HepG2 (cell line): ENCODE data around the gene RABEP2. TPM values are rescaled to one million over a fixed set of nuclear protein-coding genes. Genes with fewer than 3 reads are reported as not detected.
A peak's percentile ranks its signal among the peaks of the same experiment; 100 is the strongest.

ENCODE experiments used
- CAMTA2 ChIP-seq: sonication (generic); formaldehyde crosslinking; IDR thresholded peaks from 2 replicates; pipeline ENCODE4 v1.4.0; 2020; ENCODE audit warnings: mild to moderate bottlenecking, missing genetic modification reagents, borderline replicate concordance
- FOXC1 ChIP-seq: sonication (generic); formaldehyde crosslinking; IDR thresholded peaks from 2 replicates; pipeline ENCODE4 v1.8.0; 2022; ENCODE audit warnings: mild to moderate bottlenecking, missing genetic modification reagents, borderline replicate concordance
- GATAD1 ChIP-seq: IDR thresholded peaks from 2 replicates; pipeline ENCODE4 v1.6.1; 2016; ENCODE audit warnings: missing genetic modification reagents, missing compliant biosample characterization
- MED8 ChIP-seq: sonication (generic); formaldehyde crosslinking; IDR thresholded peaks from 2 replicates; pipeline ENCODE4 v1.8.1; 2023; ENCODE audit warnings: mild to moderate bottlenecking, missing genetic modification reagents; ENCODE audit not compliant: insufficient replicate concordance
- RAD21 ChIP-seq: fragments of 450-650 bp; formaldehyde crosslinking; IDR thresholded peaks from 2 replicates; pipeline ENCODE4 v1.5.0; 2020; ENCODE audit warnings: mild to moderate bottlenecking
- RFXAP ChIP-seq: sonication (generic); formaldehyde crosslinking; IDR thresholded peaks from 2 replicates; pipeline ENCODE4 v1.4.0; 2020; ENCODE audit warnings: missing genetic modification reagents, borderline replicate concordance
- polyA plus RNA-seq, 8 experiments: library from polyadenylated mRNA; depleted of rRNA in 3 of 8; stranded (reverse) in 7 of 8; unstranded in 1 of 8; fragments of >200 nt; fragmentation: Illumina TruSeq in 4 of 8; extraction: Trizol in 4 of 8; gene quantifications; 2 replicates each; pipeline versions ENCODE4 v1.2.1 to v1.2.3, GENCODE V29; 2011 to 2016; ENCODE audit warnings: low read depth in 4 of 8, missing spikeins in 1 of 8, mixed read lengths in 1 of 8; ENCODE audit not compliant: insufficient read depth in 1 of 8
- total RNA-seq, 5 experiments: library from RNA; depleted of rRNA; stranded (reverse); fragments of >200 nt; fragmentation: Illumina TruSeq; extraction: Trizol; gene quantifications; 2 replicates each; pipeline ENCODE4 v1.2.3, GENCODE V29; 2016; ENCODE audit warnings: low read depth in 1 of 5
- TF ChIP-seq, protein P1 (sequence below): sonication (generic); formaldehyde crosslinking; IDR thresholded peaks from 2 replicates; pipeline ENCODE4 v1.4.0; 2020; ENCODE audit warnings: low read depth, missing genetic modification reagents
- TF ChIP-seq, protein P2 (sequence below): sonication (generic); formaldehyde crosslinking; IDR thresholded peaks from 2 replicates; pipeline ENCODE4 v1.4.0; 2020; ENCODE audit warnings: missing genetic modification reagents, borderline replicate concordance
- TF ChIP-seq, protein P3 (sequence below): sonication (generic); formaldehyde crosslinking; IDR thresholded peaks from 2 replicates; pipeline ENCODE4 v1.5.1; 2020; ENCODE audit warnings: missing genetic modification reagents, mild to moderate bottlenecking, borderline replicate concordance
- TF ChIP-seq, protein P4 (sequence below): sonication (generic); formaldehyde crosslinking; conservative IDR thresholded peaks from 2 replicates; pipeline ENCODE4 v1.4.0; 2020; ENCODE audit warnings: mild to moderate bottlenecking, missing genetic modification reagents, moderate library complexity
- TF ChIP-seq, protein P5 (sequence below): sonication (generic); formaldehyde crosslinking; IDR thresholded peaks from 2 replicates; pipeline ENCODE4 v1.4.0; 2020; ENCODE audit warnings: mild to moderate bottlenecking, missing genetic modification reagents, borderline replicate concordance

Gene RABEP2
- total and polyA plus RNA-seq, 2 of the 13 experiments (the other 11 are each of a cell fraction or from before 2014, with no cell fraction given): 10.8 to 18.4 TPM

DNA sequence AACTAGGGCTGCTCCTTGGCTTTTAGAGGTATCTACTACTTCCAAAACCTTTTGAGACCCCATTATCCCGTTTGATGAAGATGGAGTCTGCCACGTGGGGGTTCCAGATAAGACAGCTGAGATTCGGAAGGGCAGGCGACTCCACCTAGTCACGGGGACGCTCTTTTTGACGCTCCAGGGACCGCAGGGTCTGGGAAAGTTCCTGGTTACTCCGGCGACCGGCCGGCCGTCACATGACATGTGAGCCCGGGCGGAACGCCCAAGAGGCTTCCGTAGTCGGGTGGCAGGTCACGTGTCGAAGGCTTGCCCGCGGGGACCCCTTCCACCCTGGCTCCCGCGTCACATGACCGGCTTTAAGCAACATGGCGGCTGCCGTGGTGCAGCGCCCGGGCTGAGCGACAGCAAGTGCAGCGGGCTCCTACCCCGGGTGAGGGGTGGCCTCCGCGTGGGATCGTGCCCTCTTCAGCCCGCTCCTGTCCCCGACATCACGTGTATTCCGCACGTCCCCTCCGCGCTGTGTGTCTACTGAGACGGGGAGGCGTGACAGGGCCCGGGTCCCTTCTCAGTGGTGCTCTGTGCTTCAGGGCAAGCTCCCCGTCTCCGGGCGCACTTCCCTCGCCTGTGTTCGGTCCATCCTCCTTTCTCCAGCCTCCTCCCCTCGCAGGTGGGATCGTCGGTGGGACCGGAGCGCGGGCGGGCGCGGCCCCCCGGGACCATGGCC, 49.6 kb upstream of the RABEP2 start, which contains the start of gene SPNS1 (continued):
- TF ChIP-seq, protein P1, sequence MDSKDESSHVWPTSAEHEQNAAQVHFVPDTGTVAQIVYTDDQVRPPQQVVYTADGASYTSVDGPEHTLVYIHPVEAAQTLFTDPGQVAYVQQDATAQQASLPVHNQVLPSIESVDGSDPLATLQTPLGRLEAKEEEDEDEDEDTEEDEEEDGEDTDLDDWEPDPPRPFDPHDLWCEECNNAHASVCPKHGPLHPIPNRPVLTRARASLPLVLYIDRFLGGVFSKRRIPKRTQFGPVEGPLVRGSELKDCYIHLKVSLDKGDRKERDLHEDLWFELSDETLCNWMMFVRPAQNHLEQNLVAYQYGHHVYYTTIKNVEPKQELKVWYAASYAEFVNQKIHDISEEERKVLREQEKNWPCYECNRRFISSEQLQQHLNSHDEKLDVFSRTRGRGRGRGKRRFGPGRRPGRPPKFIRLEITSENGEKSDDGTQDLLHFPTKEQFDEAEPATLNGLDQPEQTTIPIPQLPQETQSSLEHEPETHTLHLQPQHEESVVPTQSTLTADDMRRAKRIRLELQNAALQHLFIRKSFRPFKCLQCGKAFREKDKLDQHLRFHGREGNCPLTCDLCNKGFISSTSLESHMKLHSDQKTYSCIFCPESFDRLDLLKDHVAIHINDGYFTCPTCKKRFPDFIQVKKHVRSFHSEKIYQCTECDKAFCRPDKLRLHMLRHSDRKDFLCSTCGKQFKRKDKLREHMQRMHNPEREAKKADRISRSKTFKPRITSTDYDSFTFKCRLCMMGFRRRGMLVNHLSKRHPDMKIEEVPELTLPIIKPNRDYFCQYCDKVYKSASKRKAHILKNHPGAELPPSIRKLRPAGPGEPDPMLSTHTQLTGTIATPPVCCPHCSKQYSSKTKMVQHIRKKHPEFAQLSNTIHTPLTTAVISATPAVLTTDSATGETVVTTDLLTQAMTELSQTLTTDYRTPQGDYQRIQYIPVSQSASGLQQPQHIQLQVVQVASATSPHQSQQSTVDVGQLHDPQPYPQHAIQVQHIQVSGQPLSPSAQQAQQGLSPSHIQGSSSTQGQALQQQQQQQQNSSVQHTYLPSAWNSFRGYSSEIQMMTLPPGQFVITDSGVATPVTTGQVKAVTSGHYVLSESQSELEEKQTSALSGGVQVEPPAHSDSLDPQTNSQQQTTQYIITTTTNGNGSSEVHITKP: 0 out of 2 replicates have a peak, but pooled peaks have one; percentile 39
- TF ChIP-seq RFXAP (CRISPR knock-in tag) (peak; percentile 95), GATAD1 (peak; percentile 100), RAD21 (CRISPR knock-in tag) (peak; percentile 58; the same call in 1 of the 2 replicates), FOXC1 (CRISPR knock-in tag) (peak; percentile 93), CAMTA2 (CRISPR knock-in tag) (peak; percentile 88; the same call in 1 of the 2 replicates), MED8 (CRISPR knock-in tag) (peak; percentile 90)
- TF ChIP-seq, protein P2, sequence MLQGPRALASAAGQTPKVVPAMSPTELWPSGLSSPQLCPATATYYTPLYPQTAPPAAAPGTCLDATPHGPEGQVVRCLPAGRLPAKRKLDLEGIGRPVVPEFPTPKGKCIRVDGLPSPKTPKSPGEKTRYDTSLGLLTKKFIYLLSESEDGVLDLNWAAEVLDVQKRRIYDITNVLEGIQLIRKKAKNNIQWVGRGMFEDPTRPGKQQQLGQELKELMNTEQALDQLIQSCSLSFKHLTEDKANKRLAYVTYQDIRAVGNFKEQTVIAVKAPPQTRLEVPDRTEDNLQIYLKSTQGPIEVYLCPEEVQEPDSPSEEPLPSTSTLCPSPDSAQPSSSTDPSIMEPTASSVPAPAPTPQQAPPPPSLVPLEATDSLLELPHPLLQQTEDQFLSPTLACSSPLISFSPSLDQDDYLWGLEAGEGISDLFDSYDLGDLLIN: peak; percentile 92; the same call in 1 of the 2 replicates
- TF ChIP-seq, protein P3, sequence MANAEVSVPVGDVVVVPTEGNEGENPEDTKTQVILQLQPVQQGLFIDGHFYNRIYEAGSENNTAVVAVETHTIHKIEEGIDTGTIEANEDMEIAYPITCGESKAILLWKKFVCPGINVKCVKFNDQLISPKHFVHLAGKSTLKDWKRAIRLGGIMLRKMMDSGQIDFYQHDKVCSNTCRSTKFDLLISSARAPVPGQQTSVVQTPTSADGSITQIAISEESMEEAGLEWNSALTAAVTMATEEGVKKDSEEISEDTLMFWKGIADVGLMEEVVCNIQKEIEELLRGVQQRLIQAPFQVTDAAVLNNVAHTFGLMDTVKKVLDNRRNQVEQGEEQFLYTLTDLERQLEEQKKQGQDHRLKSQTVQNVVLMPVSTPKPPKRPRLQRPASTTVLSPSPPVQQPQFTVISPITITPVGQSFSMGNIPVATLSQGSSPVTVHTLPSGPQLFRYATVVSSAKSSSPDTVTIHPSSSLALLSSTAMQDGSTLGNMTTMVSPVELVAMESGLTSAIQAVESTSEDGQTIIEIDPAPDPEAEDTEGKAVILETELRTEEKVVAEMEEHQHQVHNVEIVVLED (CRISPR knock-in tag): peak; percentile 87; the same call in 1 of the 2 replicates
- TF ChIP-seq, protein P4, sequence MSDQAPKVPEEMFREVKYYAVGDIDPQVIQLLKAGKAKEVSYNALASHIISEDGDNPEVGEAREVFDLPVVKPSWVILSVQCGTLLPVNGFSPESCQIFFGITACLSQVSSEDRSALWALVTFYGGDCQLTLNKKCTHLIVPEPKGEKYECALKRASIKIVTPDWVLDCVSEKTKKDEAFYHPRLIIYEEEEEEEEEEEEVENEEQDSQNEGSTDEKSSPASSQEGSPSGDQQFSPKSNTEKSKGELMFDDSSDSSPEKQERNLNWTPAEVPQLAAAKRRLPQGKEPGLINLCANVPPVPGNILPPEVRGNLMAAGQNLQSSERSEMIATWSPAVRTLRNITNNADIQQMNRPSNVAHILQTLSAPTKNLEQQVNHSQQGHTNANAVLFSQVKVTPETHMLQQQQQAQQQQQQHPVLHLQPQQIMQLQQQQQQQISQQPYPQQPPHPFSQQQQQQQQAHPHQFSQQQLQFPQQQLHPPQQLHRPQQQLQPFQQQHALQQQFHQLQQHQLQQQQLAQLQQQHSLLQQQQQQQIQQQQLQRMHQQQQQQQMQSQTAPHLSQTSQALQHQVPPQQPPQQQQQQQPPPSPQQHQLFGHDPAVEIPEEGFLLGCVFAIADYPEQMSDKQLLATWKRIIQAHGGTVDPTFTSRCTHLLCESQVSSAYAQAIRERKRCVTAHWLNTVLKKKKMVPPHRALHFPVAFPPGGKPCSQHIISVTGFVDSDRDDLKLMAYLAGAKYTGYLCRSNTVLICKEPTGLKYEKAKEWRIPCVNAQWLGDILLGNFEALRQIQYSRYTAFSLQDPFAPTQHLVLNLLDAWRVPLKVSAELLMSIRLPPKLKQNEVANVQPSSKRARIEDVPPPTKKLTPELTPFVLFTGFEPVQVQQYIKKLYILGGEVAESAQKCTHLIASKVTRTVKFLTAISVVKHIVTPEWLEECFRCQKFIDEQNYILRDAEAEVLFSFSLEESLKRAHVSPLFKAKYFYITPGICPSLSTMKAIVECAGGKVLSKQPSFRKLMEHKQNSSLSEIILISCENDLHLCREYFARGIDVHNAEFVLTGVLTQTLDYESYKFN (CRISPR knock-in tag): peak; percentile 67; the same call in 1 of the 2 replicates
- TF ChIP-seq, protein P5, sequence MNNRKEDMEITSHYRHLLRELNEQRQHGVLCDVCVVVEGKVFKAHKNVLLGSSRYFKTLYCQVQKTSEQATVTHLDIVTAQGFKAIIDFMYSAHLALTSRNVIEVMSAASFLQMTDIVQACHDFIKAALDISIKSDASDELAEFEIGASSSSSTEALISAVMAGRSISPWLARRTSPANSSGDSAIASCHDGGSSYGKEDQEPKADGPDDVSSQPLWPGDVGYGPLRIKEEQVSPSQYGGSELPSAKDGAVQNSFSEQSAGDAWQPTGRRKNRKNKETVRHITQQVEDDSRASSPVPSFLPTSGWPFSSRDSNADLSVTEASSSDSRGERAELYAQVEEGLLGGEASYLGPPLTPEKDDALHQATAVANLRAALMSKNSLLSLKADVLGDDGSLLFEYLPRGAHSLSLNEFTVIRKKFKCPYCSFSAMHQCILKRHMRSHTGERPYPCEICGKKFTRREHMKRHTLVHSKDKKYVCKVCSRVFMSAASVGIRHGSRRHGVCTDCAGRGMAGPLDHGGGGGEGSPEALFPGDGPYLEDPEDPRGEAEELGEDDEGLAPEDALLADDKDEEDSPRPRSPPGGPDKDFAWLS (CRISPR knock-in tag): peak; percentile 97
